Left lung (tissue), 10 donors: ENCODE data around the gene NUDT6. TPM values are rescaled to one million over a fixed set of nuclear protein-coding genes. Genes with fewer than 3 reads are reported as not detected.

Source experiments
- ATAC-seq: fragments of 200-7000 bp; cut with Tn5 transposase; one replicate; pipeline ENCODE4 v1.9.1; 2020; ENCODE audit warnings: moderate library complexity
- DNase-seq, 4 donors: peaks; one replicate each; pipeline ENCODE4 v3.0.0-alpha.2; 2013 to 2020
- H3K27ac ChIP-seq, 2 donors: fragments of 200-600 bp; sonication (generic) in 1 of 2; one replicate each; pipeline versions ENCODE4 v1.5.0 to v1.8.0; 2020 to 2021
- H3K27me3 ChIP-seq, 2 donors: fragments of 200-600 bp; sonication (generic) in 1 of 2; one replicate each; pipeline versions ENCODE4 v1.5.0 to v1.8.0; 2020 to 2021
- H3K36me3 ChIP-seq, 2 donors: fragments of 200-600 bp; sonication (generic) in 1 of 2; one replicate each; pipeline versions ENCODE4 v1.5.0 to v1.8.0; 2020 to 2021
- H3K4me1 ChIP-seq, 2 donors: fragments of 200-600 bp; one replicate each; pipeline ENCODE4 v1.8.0; 2021
- H3K4me3 ChIP-seq, 2 donors: fragments of 200-600 bp; sonication (generic) in 1 of 2; one replicate each; pipeline versions ENCODE4 v1.5.0 to v1.8.0; 2020 to 2021; ENCODE audit warnings: mild to moderate bottlenecking in 1 of 2
- H3K9me3 ChIP-seq, 2 donors: fragments of 200-600 bp; sonication (generic) in 1 of 2; one replicate each; pipeline versions ENCODE4 v1.5.0 to v1.8.0; 2020 to 2021
- CTCF ChIP-seq, 2 donors: fragments of 200-600 bp; sonication (generic) in 1 of 2; IDR thresholded peaks; one replicate each; pipeline versions ENCODE4 v1.5.0 to v1.8.0; 2021; ENCODE audit warnings: antibody characterized with exemption in 2 of 2
- intact Hi-C, 2 donors: fragments of 100-400 bp; cut with DNase I; formaldehyde crosslinking; loops; one replicate each; pipeline versions ENCODE4 v1.11.2 to v1.14.2; 2022
- polyA plus RNA-seq, 6 donors: library from polyadenylated mRNA; unstranded; fragments of 120-200 nt; gene quantifications; one replicate each; pipeline ENCODE4 v1.2.1, GENCODE V29; 2013; ENCODE audit not compliant: insufficient read length in 6 of 6
- total RNA-seq, 2 donors: library from RNA; stranded (reverse); fragmentation: NEBNext Ultra II Directional; extraction: Animal tissue kit (Norgen Biotek cat#: 25700); gene quantifications; one replicate each; pipeline ENCODE4 v1.2.1, GENCODE V29; 2021
- donor health status: DM: no; HTN: yes; CAD: no.
- donor health status: DM: no; HTN: no; CAD: no.

The NUDT6 gene
- total and polyA plus RNA-seq, 8 donors = 5.1 to 19.9 (median 14.7) TPM

- intact Hi-C loops = no loop called here
- H3K9me3 ChIP-seq = no peaks in the 10 kb centered on the region
- DNase-seq (no peak), ATAC-seq (no peak)
- TF ChIP-seq CTCF (IDR thresholded peaks at IDR 0.05) = no peak
- peaks cover 0 to 8% of the 10 kb centered on the region in 2 donors for H3K4me1 ChIP-seq
- no peaks in the 10 kb centered on the region for H3K36me3 ChIP-seq
- no peak overlapping the region for H3K27ac ChIP-seq
- H3K4me3 ChIP-seq = no peak overlapping the region
- no peaks in the 10 kb centered on the region for H3K27me3 ChIP-seq
Observed at GRCh38 chr4:122917731-122918130, 4.7 kb downstream of the NUDT6 start.

- Histone ChIP-seq H3K27me3 (no peaks in the 10 kb centered on the region), H3K36me3 (no peaks in the 10 kb centered on the region), H3K4me3 (no peak overlapping the region), H3K27ac (no peak overlapping the region), H3K9me3 (no peaks in the 10 kb centered on the region), H3K4me1 (no peaks in the 10 kb centered on the region)
- no peak for ATAC-seq
- intact Hi-C loops = no loop called here
- DNase-seq = no peak
- no peak for TF ChIP-seq CTCF (IDR thresholded peaks at IDR 0.05)
Observed at GRCh38 chr4:122914938-122915337, 7.5 kb downstream of the NUDT6 start.

GRCh38 chr4:122914292-122914904 lies 8.0 kb downstream of the NUDT6 start:
- TF ChIP-seq CTCF (IDR thresholded peaks at IDR 0.05) = peak in 1 of 2 donors; percentile 18
- ATAC-seq = peak; percentile 61
- DNase-seq = peak in 1 of 4 donors; percentile 70

DNA sequence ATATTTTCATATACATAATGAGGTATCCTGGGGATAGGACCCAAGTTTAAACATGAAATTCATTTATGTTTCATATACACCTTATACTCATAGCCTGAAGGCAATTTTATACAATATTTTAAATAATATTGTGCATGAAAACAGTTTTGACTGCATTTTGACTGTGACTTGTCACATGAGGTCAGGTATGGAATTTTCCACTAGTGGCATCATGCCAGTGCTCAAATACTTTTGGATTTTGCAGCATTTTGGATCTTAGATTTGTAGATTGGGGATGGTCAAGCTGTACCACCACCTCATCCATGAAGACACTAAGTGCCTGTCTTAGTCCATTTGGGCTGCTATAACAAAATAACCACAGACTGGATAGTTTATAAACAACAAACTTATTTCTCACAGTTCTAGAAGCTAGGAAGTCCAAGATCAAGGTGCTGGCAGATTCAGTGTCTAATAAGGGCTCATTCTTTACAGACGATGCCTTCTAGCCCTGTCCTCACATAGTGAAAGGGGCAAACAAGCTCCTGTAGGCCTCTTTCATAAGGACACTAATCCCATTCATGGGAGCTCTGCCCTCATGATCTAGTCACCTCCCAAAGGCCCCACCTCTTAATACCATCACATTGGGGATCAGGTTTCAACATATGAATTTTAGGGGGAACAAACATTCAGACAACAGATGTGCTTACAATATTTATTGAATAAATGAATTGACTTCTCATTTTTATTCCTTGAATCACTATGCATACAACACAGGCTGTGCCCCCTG lies 9.4 kb downstream of the NUDT6 start:
- H3K9me3 ChIP-seq = no peaks in the 10 kb centered on the region
- DNase-seq (no peak), ATAC-seq (no peak)
- no peak for TF ChIP-seq CTCF (IDR thresholded peaks at IDR 0.05)
- no peak overlapping the region for H3K4me3 ChIP-seq
- H3K27me3 ChIP-seq = no peaks in the 10 kb centered on the region
- H3K36me3 ChIP-seq = no peaks in the 10 kb centered on the region
- H3K4me1 ChIP-seq = no peaks in the 10 kb centered on the region
- no peak overlapping the region for H3K27ac ChIP-seq
- intact Hi-C loops = no loop called here

More at GRCh38 chr4:122914292-122914904, 8.0 kb downstream of the NUDT6 start:
- H3K27ac ChIP-seq = no peak overlapping the region
- no peaks in the 10 kb centered on the region for H3K9me3 ChIP-seq
- H3K36me3 ChIP-seq = no peaks in the 10 kb centered on the region
- intact Hi-C loops = no loop called here
- H3K27me3 ChIP-seq = no peaks in the 10 kb centered on the region
- H3K4me1 ChIP-seq = no peaks in the 10 kb centered on the region
- H3K4me3 ChIP-seq = no peak overlapping the region

GRCh38 chr4:122911588-122911987 lies 10.8 kb downstream of the NUDT6 start:
- Histone ChIP-seq H3K4me3 (no peak overlapping the region), H3K9me3 (no peaks in the 10 kb centered on the region), H3K36me3 (no peaks in the 10 kb centered on the region), H3K27me3 (no peaks in the 10 kb centered on the region), H3K4me1 (no peaks in the 10 kb centered on the region), H3K27ac (no peak overlapping the region)
- ATAC-seq (no peak), DNase-seq (no peak)
- intact Hi-C loops = no loop called here
- no peak for TF ChIP-seq CTCF (IDR thresholded peaks at IDR 0.05)
